Right cardiac atrium (tissue), 5 donors: ENCODE results near the gene MRPL28. TPM values are rescaled to one million over a fixed set of nuclear protein-coding genes. Genes with fewer than 3 reads are reported as not detected.
"Not testable (repeated sequence)": the region's sequence is repeated elsewhere in the genome, so short reads cannot be mapped to it uniquely, and the experiment has no call there.

Experiments
- ATAC-seq, 2 donors: fragments of 200-7000 bp; cut with Tn5 transposase; one replicate each; pipeline versions ENCODE4 v1.8.0 to v1.9.1; 2020; ENCODE audit warnings: moderate library complexity in 2 of 2, mild to moderate bottlenecking in 1 of 2
- DNase-seq, 3 donors: peaks; one replicate each; pipeline ENCODE4 v3.0.0-alpha.2; 2020
- H3K27ac ChIP-seq: one replicate; pipeline ENCODE4 v1.5.1; 2013; ENCODE audit warnings: mild to moderate bottlenecking, low read length, control low read depth, moderate library complexity
- H3K27me3 ChIP-seq: one replicate; pipeline ENCODE4 v1.6.1; 2013; ENCODE audit not compliant: control insufficient read depth, insufficient read depth
- H3K4me1 ChIP-seq: one replicate; pipeline ENCODE4 v1.6.1; 2013; ENCODE audit warnings: low read length; ENCODE audit not compliant: control insufficient read depth, insufficient read depth
- H3K4me3 ChIP-seq: one replicate; pipeline ENCODE4 v1.5.1; 2013; ENCODE audit warnings: low read length, control low read depth
- H3K9me3 ChIP-seq: one replicate; pipeline ENCODE4 v1.6.1; 2013; ENCODE audit warnings: low read length; ENCODE audit not compliant: control insufficient read depth
- WGBS: extraction: QIAGEN DNeasy Blood & Tissue Kit; methylation state at CpG from one replicate; pipeline ENCODE4 v1.1.7; 2013; 5-methylcytosine and 5-hydroxymethylcytosine counted together
- intact Hi-C, 4 donors: fragments of 100-400 bp; cut with DNase I; formaldehyde crosslinking; loops; one replicate each; pipeline versions ENCODE4 v1.11.0 to v1.14.0; 2022 to 2023
- polyA plus RNA-seq: library from polyadenylated mRNA; stranded (reverse); fragments of 200-250 nt; gene quantifications from one replicate; pipeline ENCODE4 v1.2.3, GENCODE V29; 2013
- total RNA-seq, 4 donors: library from RNA; stranded (reverse); fragmentation: NEBNext Ultra II Directional; extraction: Animal tissue kit (Norgen Biotek cat#: 25700); gene quantifications; one replicate each; pipeline ENCODE4 v1.2.1, GENCODE V29; 2021
- donor health status: healthy with polysubstance abuse.
- donor health status: DM: no; HTN: yes; CAD: no.
- donor health status: DM: no; HTN: no; CAD: no.
- donor health status: DM: no; HTN: yes; CAD: no; lungs with severe emphysema.
- donor health status: DM: yes; HTN: yes; CAD: no.

MRPL28 gene
- total and polyA plus RNA-seq, 5 donors, result 63.9 to 130 (median 70.6) TPM

DNA sequence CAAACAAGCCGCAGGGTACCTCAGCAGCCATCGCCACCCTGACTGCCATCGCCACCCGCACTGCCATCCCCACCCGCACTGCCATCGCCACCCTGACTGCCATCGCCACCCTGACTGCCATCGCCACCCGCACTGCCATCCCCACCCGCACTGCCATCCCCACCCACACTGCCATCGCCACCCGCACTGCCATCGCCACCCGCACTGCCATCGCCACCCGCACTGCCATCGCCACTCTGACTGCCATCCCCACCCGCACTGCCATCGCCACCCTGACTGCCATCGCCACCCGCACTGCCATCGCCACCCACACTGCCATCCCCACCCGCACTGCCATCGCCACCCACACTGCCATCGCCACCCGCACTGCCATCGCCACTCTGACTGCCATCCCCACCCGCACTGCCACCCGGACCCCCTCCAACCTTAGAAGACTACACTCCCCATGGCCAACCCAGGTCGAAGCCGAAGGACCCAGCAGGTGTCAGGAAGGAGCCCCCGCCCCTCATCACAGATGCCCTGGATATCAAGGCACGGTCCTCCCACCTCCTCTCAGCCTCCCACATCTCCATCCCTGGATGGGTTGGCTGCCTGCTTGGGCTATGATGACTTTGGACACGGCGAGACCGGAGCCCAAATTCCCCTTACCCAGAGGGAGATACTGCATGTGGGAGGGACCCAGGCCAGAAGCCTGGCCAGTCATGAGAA lies 7.9 kb upstream of the MRPL28 start:
- 92% methylated on average over 36 of the region's 36 CpGs for WGBS
- H3K27me3 ChIP-seq, DNase-seq, intact Hi-C loops, H3K9me3 ChIP-seq, ATAC-seq, H3K27ac ChIP-seq, H3K4me1 ChIP-seq, H3K4me3 ChIP-seq: not testable (repeated sequence)

GRCh38 chr16:377419-377951 lies 7.1 kb upstream of the MRPL28 start:
- peak in 2 of 3 donors; percentile 39 to 69 for DNase-seq
- intact Hi-C loops, result no loop called here
- H3K9me3 ChIP-seq, result no peaks in the 10 kb centered on the region
- ATAC-seq, result no peak
- WGBS, result 91% methylated on average over 42 of the region's 42 CpGs
- no peak overlapping the region for H3K4me3 ChIP-seq
- H3K27ac ChIP-seq, result no peak overlapping the region
- H3K4me1 ChIP-seq, result no peaks in the 10 kb centered on the region
- no peaks in the 10 kb centered on the region for H3K27me3 ChIP-seq

DNA sequence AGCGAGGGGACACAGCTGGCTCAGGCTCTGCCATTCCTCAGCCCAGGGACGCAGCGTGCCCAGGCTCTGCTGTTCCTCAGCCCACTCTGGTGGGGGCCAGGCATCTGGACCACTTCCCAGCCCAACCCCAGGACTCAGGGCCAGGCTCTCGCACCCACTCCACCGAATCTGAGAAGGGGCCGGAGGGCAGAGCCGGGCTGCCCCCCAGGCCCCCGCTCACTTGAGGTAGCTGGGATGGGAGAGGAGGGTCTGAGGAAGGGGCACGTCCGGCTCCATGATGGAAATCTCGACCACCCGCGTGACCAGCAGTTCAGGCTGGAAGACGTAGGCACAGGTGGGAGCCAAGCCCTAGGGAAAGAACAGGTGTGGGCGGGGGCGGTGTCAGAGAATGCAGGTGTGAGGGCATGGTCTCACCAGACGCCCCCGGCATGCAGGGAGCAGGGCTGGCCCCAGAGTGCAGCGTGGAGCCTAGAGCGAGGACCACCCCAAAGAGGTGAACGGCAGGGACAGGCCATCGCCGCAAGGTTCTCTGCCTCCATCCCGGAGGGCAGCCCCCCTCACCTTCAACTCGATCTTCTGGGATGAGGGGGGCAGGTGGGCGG lies 6.6 kb upstream of the MRPL28 start:
- ATAC-seq (no peak), DNase-seq (peak in 2 of 3 donors; percentile 38 to 52)
- H3K4me1 ChIP-seq, result no peaks in the 10 kb centered on the region
- intact Hi-C loops, result no loop called here
- H3K27me3 ChIP-seq, result no peaks in the 10 kb centered on the region
- no peaks in the 10 kb centered on the region for H3K9me3 ChIP-seq
- 93% methylated on average over 26 of the region's 26 CpGs for WGBS
- no peak overlapping the region for H3K27ac ChIP-seq
- H3K4me3 ChIP-seq, result no peak overlapping the region

- no peaks in the 10 kb centered on the region for H3K4me1 ChIP-seq
- H3K27ac ChIP-seq, result no peak overlapping the region
- no peak for ATAC-seq
- no peak overlapping the region for H3K4me3 ChIP-seq
- DNase-seq, result peak in 2 of 3 donors; percentile 51 to 60
- intact Hi-C loops, result no loop called here
- no peaks in the 10 kb centered on the region for H3K9me3 ChIP-seq
- no peaks in the 10 kb centered on the region for H3K27me3 ChIP-seq
- WGBS, result 94% methylated on average over 44 of the region's 44 CpGs
Measured at GRCh38 chr16:375927-376816, 5.8 kb upstream of the MRPL28 start.

- no peaks in the 10 kb centered on the region for H3K9me3 ChIP-seq
- no peak for DNase-seq
- intact Hi-C loops, result no loop called here
- no peak overlapping the region for H3K27ac ChIP-seq
- no peak for ATAC-seq
- H3K4me3 ChIP-seq, result no peak overlapping the region
- 94% methylated on average over 23 of the region's 23 CpGs for WGBS
- no peaks in the 10 kb centered on the region for H3K27me3 ChIP-seq
- peaks cover 2% of the 10 kb centered on the region for H3K4me1 ChIP-seq
Measured at GRCh38 chr16:375212-375611, 4.9 kb upstream of the MRPL28 start.

- WGBS, result 91% methylated on average over 9 of the region's 9 CpGs
- Histone ChIP-seq H3K4me1 (peaks cover 2% of the 10 kb centered on the region), H3K27ac (no peak overlapping the region), H3K9me3 (no peaks in the 10 kb centered on the region), H3K27me3 (no peaks in the 10 kb centered on the region), H3K4me3 (no peak overlapping the region)
- ATAC-seq (no peak), DNase-seq (no peak)
- intact Hi-C loops, result no loop called here
Measured at GRCh38 chr16:374616-374926, 4.2 kb upstream of the MRPL28 start.

DNA sequence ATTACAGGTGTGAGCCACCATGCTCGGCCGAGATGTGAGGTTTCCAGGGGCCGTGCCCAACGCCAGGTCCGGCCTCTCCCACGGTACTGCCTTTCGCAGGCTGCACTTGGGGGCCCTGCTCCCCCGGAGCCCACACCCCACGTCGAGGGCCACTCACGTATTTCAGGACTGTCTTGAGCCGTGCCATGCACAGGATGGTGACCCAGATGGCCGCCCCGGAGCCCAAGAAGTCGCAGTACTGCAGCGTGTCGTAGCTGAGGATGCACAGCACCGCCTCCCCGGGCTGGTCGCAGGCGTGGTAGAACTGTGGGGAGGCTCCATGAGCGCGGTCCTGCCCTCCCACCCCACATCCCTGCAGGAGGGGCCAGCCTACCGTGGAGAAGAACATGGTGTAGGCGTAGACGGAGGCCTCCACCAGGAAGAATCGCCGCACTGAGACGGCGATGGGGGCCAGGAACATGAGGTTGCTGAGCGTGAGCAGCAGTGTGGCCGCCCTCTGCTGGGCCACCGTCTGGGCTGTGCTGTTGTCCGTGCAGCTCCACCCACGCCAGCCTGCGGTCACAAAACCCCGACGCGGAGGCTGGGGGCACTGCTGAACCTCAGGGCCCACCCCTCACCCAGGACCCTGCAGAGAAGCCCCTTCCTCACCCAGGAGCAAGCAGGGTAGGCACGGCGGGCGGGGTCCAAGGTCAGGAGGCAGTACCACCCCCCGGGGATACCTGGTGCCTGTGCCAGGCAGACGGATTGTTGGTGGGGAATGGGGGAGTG lies 3.7 kb upstream of the MRPL28 start:
- ATAC-seq, result no peak
- no peak overlapping the region for H3K4me3 ChIP-seq
- H3K27ac ChIP-seq, result no peak overlapping the region
- peak in 1 of 3 donors; percentile 56 for DNase-seq
- no peaks in the 10 kb centered on the region for H3K27me3 ChIP-seq
- H3K4me1 ChIP-seq, result peaks cover 2% of the 10 kb centered on the region
- WGBS, result 92% methylated on average over 44 of the region's 44 CpGs
- intact Hi-C loops, result no loop called here
- no peaks in the 10 kb centered on the region for H3K9me3 ChIP-seq

DNA sequence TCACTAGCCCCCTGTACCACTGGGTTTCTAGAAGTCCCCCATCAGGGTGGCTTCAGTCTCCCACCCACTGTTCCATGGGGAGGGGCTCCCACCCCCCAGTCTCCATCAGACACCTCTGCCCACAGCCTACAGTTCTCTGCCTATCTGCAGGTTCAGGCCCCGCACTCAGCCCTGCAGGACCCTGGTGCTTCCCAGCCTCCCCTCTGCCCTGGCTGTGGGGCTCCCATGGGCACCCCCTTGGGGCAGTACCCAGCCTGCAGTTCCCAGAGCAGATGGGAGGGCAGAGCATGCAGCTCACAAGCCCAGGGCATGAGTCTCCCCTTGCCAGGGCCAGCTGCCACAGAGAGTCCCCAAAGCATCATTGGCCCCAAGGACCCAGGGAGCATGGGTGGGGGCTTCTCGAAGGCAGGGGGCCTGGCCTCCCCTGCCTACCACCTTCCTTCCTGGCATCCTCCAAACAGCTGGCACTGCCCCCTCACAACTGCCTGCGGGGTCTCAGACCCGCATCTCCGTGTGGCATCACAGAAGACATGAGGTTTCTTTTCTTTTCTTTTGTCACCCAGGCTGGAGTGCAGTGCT lies 2.8 kb upstream of the MRPL28 start:
- Histone ChIP-seq H3K9me3 (no peaks in the 10 kb centered on the region), H3K4me3 (no peak overlapping the region), H3K27me3 (no peaks in the 10 kb centered on the region), H3K27ac (no peak overlapping the region), H3K4me1 (peaks cover 2% of the 10 kb centered on the region)
- intact Hi-C loops, result no loop called here
- DNase-seq (no peak), ATAC-seq (no peak)
- WGBS, result 92% methylated on average over 5 of the region's 5 CpGs

DNA sequence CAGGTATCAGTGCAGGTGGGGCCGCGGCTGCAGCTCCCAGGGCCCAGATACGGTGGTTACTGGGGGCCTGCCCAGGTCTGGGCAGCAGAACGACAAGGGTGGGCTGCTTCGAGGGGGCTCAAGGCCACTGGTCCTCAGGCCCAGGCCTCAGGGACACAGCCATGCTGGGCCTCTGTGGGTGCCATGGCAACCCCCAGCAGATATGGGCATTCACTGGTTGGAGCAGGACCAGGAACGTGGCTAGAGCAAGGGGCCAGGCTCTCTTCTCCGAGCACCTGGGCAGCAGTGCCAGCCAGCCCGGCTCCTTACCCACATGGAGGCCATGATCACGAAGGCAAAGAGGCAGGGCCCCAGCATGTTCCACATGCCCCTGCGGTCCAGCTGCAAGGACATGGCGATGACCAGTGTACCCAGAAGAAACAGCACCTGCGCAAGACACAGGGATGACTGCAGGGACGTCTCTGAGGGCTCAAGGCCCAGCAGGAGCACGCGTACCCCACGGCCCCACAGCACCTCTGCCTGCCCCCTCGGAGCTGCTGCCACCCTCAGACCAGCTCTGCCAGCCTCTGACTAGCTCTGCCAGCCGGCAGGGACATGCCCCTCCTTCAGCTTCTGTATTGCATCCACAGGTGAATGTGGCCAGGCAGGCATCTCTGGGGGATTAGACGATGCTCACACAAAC lies 2.1 kb upstream of the MRPL28 start:
- Histone ChIP-seq H3K27me3 (no peaks in the 10 kb centered on the region), H3K4me3 (no peak overlapping the region), H3K27ac (no peak overlapping the region), H3K9me3 (no peaks in the 10 kb centered on the region), H3K4me1 (peaks cover 2% of the 10 kb centered on the region)
- intact Hi-C loops, result no loop called here
- 93% methylated on average over 19 of the region's 19 CpGs for WGBS
- ATAC-seq (no peak), DNase-seq (no peak)
